ENCODE measurements around the gene DCAF10.
"Not testable (repeated sequence)": the region's sequence is repeated elsewhere in the genome, so short reads cannot be mapped to it uniquely, and the experiment has no call there.

Gene DCAF10

GRCh38 chr9:37908698-37909186, 108.1 kb downstream of the DCAF10 start:
- no peak for DNase-seq (ENCODE audit: low read depth in 2 of 2)

DNA sequence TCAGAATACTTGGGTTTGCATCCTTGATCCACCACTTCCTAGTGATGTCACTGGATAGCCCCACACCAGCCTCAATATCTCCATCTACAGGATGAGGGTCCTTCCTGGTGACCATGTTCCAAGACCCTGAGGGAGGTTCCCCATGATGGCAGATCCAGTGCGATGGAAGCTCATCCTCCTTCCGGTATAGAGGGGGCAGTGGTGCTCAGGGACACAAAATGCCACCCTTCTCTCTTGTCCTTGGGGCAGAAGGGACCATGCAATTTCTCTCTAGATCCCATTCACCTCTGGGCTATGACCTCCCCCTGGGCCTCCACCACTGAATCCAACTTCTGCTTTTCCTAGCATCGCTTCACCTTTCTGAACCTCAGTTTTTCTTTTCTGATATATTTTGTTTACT, 108.7 kb downstream of the DCAF10 start:
- DNase-seq (ENCODE audit: low read depth in 2 of 2): no peak

DNA sequence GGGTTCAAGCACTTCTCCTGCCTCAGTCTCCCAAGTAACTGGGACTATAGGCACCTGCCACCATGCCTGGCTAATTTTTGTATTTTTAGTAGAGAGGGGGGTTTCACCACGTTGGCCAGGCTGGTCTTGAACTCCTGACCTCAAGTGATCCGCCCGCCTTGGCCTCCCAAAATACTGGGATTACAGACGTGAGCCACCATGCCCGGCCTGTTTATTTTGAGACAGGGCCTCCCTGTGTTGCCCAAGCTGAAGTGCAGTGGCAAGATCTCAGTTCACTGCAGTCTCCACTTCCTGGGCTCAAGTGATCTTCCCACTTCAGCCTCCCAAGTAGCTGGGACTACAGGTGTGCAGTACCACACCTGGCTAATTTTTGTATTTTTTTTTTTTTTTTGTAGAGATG, 109.2 kb downstream of the DCAF10 start:
- DNase-seq (ENCODE audit: low read depth in 2 of 2): not testable (repeated sequence)

DNA sequence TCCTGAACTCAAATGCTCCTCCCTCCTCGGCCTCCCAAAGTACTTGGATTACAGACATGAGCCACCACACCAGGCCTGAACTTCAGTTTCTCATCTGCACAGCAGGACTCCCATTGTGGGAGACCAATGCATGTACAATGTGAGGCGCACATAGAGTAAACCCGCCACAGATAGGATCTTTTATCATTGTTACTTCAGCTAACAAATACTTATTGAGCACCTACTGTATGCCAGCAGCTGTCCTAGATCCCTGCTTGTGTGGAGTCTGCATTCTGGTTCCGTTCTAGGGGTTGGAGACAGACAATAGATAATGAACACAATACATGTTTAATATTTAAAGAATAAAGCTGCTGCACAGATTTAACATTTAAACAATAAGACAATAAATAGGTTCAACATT, 109.7 kb downstream of the DCAF10 start:
- DNase-seq (ENCODE audit: low read depth in 2 of 2): no peak

- no peak for DNase-seq (ENCODE audit: low read depth in 2 of 2)
Observed at GRCh38 chr9:37911271-37911681, 110.7 kb downstream of the DCAF10 start.

DNA sequence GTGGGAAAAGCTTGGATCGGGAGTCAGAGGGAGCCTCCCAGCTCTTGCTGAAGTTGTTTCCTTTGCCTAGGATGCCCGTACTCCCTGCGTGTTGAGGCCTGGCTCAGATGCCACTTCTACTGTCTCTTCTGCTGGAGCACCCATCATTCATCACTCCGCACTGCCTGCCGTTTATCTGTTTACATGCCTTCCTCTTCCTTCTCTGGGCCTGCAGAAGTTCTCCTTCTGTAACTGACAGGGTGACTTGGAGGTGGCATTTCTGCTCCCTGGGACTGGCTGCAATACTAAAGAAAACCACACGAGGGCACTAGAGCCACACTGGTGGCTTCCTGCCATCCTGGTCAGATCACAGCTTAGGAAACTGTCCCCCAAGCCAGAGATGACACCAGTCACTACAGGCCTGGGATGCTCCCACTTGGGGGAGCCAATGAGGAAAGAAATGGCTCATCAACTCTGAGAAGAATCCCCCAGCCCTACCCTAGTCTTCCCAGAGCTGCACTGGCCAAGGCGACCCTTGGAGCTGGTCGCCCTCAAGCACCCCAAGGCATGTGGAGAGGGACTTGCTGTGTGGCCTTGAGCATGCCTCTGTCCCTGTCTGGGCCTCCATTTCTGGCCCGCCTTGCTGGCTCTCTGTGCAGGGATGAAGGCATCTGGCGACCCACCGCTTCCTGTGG, 113.0 kb downstream of the DCAF10 start:
- peak; percentile 75 to 78 for DNase-seq (ENCODE audit: low read depth in 2 of 2)

- no peak for DNase-seq (ENCODE audit: low read depth in 2 of 2)
Observed at GRCh38 chr9:37914154-37914551, 113.6 kb downstream of the DCAF10 start.

- DNase-seq (ENCODE audit: low read depth in 2 of 2): no peak
Observed at GRCh38 chr9:37914701-37915358, 114.2 kb downstream of the DCAF10 start.

DNA sequence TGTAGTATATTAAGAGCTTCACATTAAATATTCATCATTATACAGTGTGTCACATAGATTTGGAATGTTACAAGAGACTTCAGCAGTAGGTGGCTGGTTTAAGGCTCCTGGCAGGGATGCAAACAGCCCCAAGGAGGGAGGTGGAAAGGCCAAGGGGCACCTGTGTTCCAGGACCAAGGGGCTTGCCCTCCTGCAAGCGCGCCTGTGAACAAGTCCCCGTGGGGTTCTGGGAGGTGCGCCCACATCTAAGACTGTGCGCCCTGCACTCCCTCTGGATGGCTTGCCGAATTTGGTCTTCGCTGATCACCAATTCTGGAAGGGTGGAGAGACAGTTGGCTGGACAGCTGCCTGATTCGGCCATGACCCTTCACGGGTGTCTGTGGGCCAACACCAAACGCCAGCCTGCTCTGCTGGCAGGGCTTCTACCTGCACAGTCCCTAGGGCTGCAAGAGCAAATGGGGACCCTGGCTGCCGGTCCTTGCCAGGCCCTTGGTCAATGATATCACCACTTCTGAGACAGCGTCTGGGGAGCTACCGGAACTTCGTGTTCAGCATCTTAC, 115.4 kb downstream of the DCAF10 start:
- no peak for DNase-seq (ENCODE audit: low read depth in 2 of 2)

DNA sequence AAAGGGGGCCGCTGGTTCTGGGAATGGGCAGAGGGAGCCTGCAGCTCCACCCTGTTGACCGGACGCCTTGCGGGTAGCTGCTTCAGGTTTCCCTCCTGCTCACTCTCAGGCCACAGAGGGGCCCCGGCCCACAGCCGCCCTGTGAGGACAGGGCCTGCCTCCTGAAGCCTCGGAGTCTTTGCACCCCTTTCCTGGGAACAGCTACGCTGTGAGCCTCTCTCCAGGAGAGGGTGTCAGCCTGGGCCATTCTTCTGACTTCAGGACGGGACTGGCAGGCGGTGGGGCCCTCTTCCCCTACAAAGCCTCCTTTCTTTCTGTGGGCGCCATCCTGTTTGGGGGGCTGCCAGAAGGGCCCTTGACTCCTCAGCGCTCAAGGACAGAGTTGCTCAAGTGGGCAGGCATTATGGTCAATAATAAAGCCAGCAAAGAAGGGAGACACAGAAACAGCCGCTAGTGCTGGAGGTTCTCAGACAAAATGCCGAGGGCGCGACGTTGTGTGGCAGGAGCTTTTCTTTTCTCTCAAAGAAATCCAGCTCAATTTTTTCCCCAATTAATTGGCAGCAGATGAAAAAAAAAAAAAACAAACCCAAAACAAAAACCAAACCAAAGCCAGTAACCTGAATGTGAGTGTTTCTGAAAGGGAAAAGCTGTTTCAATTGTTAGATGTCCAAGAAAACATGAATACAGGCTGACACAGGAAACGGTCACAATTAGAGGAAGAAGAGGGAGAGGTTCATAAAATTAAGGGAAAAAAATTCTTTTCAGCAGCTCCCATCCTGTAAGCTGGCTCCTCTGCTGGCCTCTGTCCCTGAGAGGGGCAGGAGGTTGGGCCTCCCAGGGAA, 116.1 kb downstream of the DCAF10 start:
- no peak for DNase-seq (ENCODE audit: low read depth in 2 of 2)

Measured in activated CD4-positive, alpha-beta T cell treated with anti-CD3 and anti-CD28 coated beads for 24 hours (primary cell).